ENCODE results near the gene DNAH2.
"Not testable (repeated sequence)": the region's sequence is repeated elsewhere in the genome, so short reads cannot be mapped to it uniquely, and the experiment has no call there.

The DNAH2 gene

GRCh38 chr17:7851438-7852261 lies 134.1 kb downstream of the DNAH2 start:
- DNase-seq (ENCODE audit: low read depth) = peak; percentile 90

DNA sequence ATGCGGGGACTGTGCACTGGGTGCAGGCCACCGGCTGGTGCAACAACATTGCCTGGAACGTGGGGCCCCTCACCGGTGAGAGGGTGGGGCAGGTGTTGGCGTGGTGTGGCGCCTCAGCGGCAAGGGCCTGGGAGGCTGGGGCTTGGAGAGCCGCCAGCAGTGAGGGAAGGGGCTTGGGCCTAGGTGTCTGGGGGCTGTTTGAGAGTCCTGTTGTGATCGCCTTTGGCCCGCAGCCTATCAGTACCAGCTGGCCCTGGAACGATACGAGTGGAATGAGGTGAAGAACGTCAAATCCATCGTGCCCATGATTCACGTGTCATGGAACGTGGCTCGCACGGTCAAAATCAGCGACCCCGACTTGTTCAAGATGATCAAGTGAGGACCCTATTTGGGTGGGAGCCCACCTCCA lies 134.7 kb downstream of the DNAH2 start:
- no peak for DNase-seq (ENCODE audit: low read depth)

GRCh38 chr17:7852919-7853690 lies 135.6 kb downstream of the DNAH2 start:
- no peak for DNase-seq (ENCODE audit: low read depth)

DNA sequence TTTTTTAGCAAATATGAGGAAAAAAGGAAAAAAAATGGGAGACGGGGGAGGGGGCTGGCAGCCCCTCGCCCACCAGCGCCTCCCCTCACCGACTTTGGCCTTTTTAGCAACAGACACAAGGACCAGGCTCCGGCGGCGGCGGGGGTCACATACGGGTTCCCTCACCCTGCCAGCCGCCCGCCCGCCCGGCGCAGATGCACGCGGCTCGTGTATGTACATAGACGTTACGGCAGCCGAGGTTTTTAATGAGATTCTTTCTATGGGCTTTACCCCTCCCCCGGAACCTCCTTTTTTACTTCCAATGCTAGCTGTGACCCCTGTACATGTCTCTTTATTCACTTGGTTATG lies 136.1 kb downstream of the DNAH2 start:
- DNase-seq (ENCODE audit: low read depth) = no peak

- no peak for DNase-seq (ENCODE audit: low read depth)
Measured at GRCh38 chr17:7854078-7854777, 136.7 kb downstream of the DNAH2 start.

- DNase-seq (ENCODE audit: low read depth) = no peak
Measured at GRCh38 chr17:7854851-7855659, 137.5 kb downstream of the DNAH2 start, which contains the start of gene TMEM88. TSS of gene TMEM88 (plus strand) at chr17:7855066. CDS start at chr17:7855075, 9 bp downstream.

DNA sequence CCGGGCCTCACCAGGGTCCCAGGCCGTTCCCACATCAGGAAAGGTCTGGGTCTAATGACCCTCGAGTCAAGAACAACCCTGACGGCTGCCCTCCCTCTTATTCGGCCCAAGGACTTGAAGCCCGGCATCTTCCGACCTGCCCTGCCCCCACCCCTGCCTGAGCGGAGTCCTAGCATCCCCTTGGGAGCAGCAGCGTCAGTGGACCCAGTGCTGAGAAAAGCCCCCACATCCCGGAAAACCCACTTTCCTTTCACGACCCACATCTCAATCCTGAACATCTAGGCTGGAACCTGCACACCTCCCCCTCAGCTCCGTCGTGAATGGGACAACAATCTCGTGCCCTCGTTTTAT lies 138.1 kb downstream of the DNAH2 start:
- DNase-seq (ENCODE audit: low read depth) = no peak

- no peak for DNase-seq (ENCODE audit: low read depth)
Measured at GRCh38 chr17:7856011-7856810, 138.7 kb downstream of the DNAH2 start.

- DNase-seq (ENCODE audit: low read depth) = peak; percentile 84
Measured at GRCh38 chr17:7856811-7857712, 139.5 kb downstream of the DNAH2 start, which contains the start of gene NAA38. TSS of gene NAA38 (minus strand) at chr17:7857559. CDS start at chr17:7857463, 96 bp downstream.

GRCh38 chr17:7857713-7858521 lies 140.4 kb downstream of the DNAH2 start, which contains the start of gene CYB5D1:
TSS of gene CYB5D1 (plus strand) at chr17:7858003. CDS start at chr17:7858135, 132 bp downstream.
- peak; percentile 79 for DNase-seq (ENCODE audit: low read depth)

DNA sequence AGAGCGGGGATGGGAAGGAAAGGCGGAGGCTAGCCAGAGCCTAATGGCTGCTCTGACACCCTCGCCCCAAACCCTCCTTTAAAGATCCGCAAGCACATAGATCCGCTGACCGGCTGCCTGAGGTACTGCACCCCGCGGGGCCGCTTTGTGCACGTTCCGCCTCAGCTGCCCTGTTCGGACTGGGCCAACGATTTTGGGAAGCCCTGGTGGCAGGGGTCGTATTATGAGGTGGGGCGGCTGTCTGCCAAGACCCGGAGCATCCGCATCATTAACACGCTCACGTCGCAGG lies 140.9 kb downstream of the DNAH2 start:
- no peak for DNase-seq (ENCODE audit: low read depth)

DNA sequence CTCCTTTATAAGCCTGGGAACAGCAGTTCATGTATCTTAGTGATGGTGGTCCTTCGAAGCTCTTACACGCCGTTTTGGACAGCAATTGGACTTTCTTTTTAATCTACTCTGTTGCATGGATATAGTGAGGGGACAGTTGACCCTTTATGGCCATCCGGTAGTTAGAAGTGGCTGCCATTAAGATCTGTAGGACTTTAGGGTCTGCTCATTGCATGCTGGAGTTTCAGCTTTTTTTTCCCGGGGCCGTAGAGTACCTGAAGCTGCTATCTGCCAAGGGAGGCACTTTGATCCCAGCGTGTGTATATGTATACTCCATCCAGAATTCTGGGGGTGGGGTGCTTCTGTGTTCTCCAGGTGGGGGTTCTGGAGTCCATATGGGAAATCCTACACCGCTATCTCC lies 141.5 kb downstream of the DNAH2 start:
- DNase-seq (ENCODE audit: low read depth) = no peak

- DNase-seq (ENCODE audit: low read depth) = no peak
Measured at GRCh38 chr17:7862692-7863437, 145.3 kb downstream of the DNAH2 start.

GRCh38 chr17:7864384-7864783 lies 146.8 kb downstream of the DNAH2 start:
- DNase-seq (ENCODE audit: low read depth) = not testable (repeated sequence)

GRCh38 chr17:7864995-7865650 lies 147.6 kb downstream of the DNAH2 start:
- DNase-seq (ENCODE audit: low read depth) = no peak

DNA sequence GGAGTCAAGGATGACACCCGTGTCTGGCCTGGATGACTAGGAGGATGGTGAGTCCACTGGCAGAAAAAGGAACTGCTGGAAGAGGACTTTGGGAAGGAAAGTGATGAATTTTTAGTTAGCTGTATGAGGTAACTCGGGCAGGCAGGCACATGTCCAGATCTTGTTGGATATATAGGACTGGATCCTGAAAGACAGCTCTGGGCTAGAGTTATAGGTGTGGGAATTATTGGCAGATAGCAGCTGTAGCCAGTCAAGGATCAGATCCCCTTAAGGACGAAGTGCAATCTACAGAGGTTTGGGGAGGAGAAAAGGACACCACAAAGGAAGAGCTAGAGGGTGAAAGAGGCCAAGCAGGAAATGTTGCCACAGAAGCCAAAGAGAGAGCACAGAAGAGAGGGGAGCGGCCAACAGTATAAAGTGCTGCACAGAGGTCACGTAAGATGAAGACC lies 150.4 kb downstream of the DNAH2 start:
- no peak for DNase-seq (ENCODE audit: low read depth)

DNA sequence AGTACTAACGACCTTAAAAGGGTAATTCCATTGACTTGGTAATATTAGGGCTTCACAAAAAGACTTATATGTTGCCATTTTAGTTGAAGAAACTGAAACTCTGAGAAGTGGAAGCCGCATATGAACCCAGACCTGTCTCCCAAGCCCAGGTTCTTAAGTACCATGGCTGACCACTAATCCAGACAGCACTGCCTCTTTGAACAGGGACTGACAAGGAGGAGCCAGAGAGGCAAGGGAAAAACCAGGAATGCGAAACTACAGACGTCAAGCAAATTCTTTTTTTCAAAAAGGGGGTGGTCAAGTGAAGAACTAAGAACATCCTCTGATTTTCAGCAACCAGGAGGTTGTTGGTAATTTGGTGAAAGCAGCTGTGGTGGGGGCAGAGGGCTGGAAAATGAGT lies 155.5 kb downstream of the DNAH2 start:
- DNase-seq (ENCODE audit: low read depth) = no peak

Measured in activated T-helper 9 cell treated with anti-CD3 and anti-CD28 coated beads, Interleukin-2, amount 50 U/mL, for 16 hours (primary cell).